Measurements from ENCODE around the gene BMP7. TPM values are rescaled to one million over a fixed set of nuclear protein-coding genes. Genes with fewer than 3 reads are reported as not detected.

BMP7 gene
- total RNA-seq, 1 donor from 2014 or later = 3.7 TPM

GRCh38 chr20:57153238-57153905 lies 113.1 kb downstream of the BMP7 start:
- H3K9ac ChIP-seq (ENCODE audit: low read depth in 1 of 3, low read length in 3 of 3) = no peak overlapping the region
- H3K36me3 ChIP-seq (ENCODE audit: control insufficient read depth in 3 of 3, insufficient read depth in 3 of 3, low read length in 3 of 3) = no peaks in the 10 kb centered on the region
- no peak overlapping the region for H3K27ac ChIP-seq (ENCODE audit: low read depth, low read length)
- no peak overlapping the region for H3K4me3 ChIP-seq (ENCODE audit: low read length in 3 of 3)
- no peaks in the 10 kb centered on the region for H3K9me3 ChIP-seq (ENCODE audit: control insufficient read depth in 3 of 3, low read length in 3 of 3)
- H3K4me1 ChIP-seq (ENCODE audit: control insufficient read depth in 3 of 3, insufficient read depth in 3 of 3, low read length in 3 of 3) = no peaks in the 10 kb centered on the region
- peaks cover 0 to 12% (median under 1%) of the 10 kb centered on the region in 3 donors for H3K27me3 ChIP-seq (ENCODE audit: control insufficient read depth in 3 of 3, insufficient read depth in 3 of 3, low read length in 3 of 3)

- H3K27ac ChIP-seq (ENCODE audit: low read depth, low read length) = no peak overlapping the region
- H3K9me3 ChIP-seq (ENCODE audit: control insufficient read depth in 3 of 3, low read length in 3 of 3) = no peaks in the 10 kb centered on the region
- H3K4me1 ChIP-seq (ENCODE audit: control insufficient read depth in 3 of 3, insufficient read depth in 3 of 3, low read length in 3 of 3) = no peaks in the 10 kb centered on the region
- no peaks in the 10 kb centered on the region for H3K36me3 ChIP-seq (ENCODE audit: control insufficient read depth in 3 of 3, insufficient read depth in 3 of 3, low read length in 3 of 3)
- no peak overlapping the region for H3K9ac ChIP-seq (ENCODE audit: low read depth in 1 of 3, low read length in 3 of 3)
- H3K4me3 ChIP-seq (ENCODE audit: low read length in 3 of 3) = no peak overlapping the region
- H3K27me3 ChIP-seq (ENCODE audit: control insufficient read depth in 3 of 3, insufficient read depth in 3 of 3, low read length in 3 of 3) = peaks cover 0 to 18% (median 9%) of the 10 kb centered on the region in 3 donors
Observed at GRCh38 chr20:57152557-57152956, 113.9 kb downstream of the BMP7 start.

GRCh38 chr20:57150559-57150958 lies 115.9 kb downstream of the BMP7 start:
- H3K36me3 ChIP-seq (ENCODE audit: control insufficient read depth in 3 of 3, insufficient read depth in 3 of 3, low read length in 3 of 3) = no peaks in the 10 kb centered on the region
- no peak overlapping the region for H3K4me3 ChIP-seq (ENCODE audit: low read length in 3 of 3)
- no peak overlapping the region for H3K27ac ChIP-seq (ENCODE audit: low read depth, low read length)
- H3K9ac ChIP-seq (ENCODE audit: low read depth in 1 of 3, low read length in 3 of 3) = no peak overlapping the region
- peaks cover under 1 to 29% (median 16%) of the 10 kb centered on the region in 3 donors for H3K27me3 ChIP-seq (ENCODE audit: control insufficient read depth in 3 of 3, insufficient read depth in 3 of 3, low read length in 3 of 3)
- no peaks in the 10 kb centered on the region for H3K9me3 ChIP-seq (ENCODE audit: control insufficient read depth in 3 of 3, low read length in 3 of 3)
- H3K4me1 ChIP-seq (ENCODE audit: control insufficient read depth in 3 of 3, insufficient read depth in 3 of 3, low read length in 3 of 3) = no peaks in the 10 kb centered on the region

- Histone ChIP-seq H3K27me3 (ENCODE audit: control insufficient read depth in 3 of 3, insufficient read depth in 3 of 3, low read length in 3 of 3) (peaks cover 5 to 31% (median 16%) of the 10 kb centered on the region in 3 donors), H3K27ac (ENCODE audit: low read depth, low read length) (no peak overlapping the region), H3K9me3 (ENCODE audit: control insufficient read depth in 3 of 3, low read length in 3 of 3) (no peaks in the 10 kb centered on the region), H3K9ac (ENCODE audit: low read depth in 1 of 3, low read length in 3 of 3) (no peak overlapping the region), H3K4me3 (ENCODE audit: low read length in 3 of 3) (no peak overlapping the region), H3K4me1 (ENCODE audit: control insufficient read depth in 3 of 3, insufficient read depth in 3 of 3, low read length in 3 of 3) (no peaks in the 10 kb centered on the region), H3K36me3 (ENCODE audit: control insufficient read depth in 3 of 3, insufficient read depth in 3 of 3, low read length in 3 of 3) (no peaks in the 10 kb centered on the region)
Observed at GRCh38 chr20:57148263-57148662, 118.2 kb downstream of the BMP7 start.

- H3K27me3 ChIP-seq (ENCODE audit: control insufficient read depth in 3 of 3, insufficient read depth in 3 of 3, low read length in 3 of 3) = peaks cover 13 to 40% (median 25%) of the 10 kb centered on the region in 3 donors
- no peak overlapping the region for H3K4me3 ChIP-seq (ENCODE audit: low read length in 3 of 3)
- H3K36me3 ChIP-seq (ENCODE audit: control insufficient read depth in 3 of 3, insufficient read depth in 3 of 3, low read length in 3 of 3) = no peaks in the 10 kb centered on the region
- H3K4me1 ChIP-seq (ENCODE audit: control insufficient read depth in 3 of 3, insufficient read depth in 3 of 3, low read length in 3 of 3) = no peaks in the 10 kb centered on the region
- no peak overlapping the region for H3K27ac ChIP-seq (ENCODE audit: low read depth, low read length)
- H3K9me3 ChIP-seq (ENCODE audit: control insufficient read depth in 3 of 3, low read length in 3 of 3) = no peaks in the 10 kb centered on the region
- no peak overlapping the region for H3K9ac ChIP-seq (ENCODE audit: low read depth in 1 of 3, low read length in 3 of 3)
Observed at GRCh38 chr20:57147185-57147584, 119.3 kb downstream of the BMP7 start.

GRCh38 chr20:57146155-57146554 lies 120.3 kb downstream of the BMP7 start:
- H3K27ac ChIP-seq (ENCODE audit: low read depth, low read length) = no peak overlapping the region
- no peaks in the 10 kb centered on the region for H3K9me3 ChIP-seq (ENCODE audit: control insufficient read depth in 3 of 3, low read length in 3 of 3)
- H3K4me1 ChIP-seq (ENCODE audit: control insufficient read depth in 3 of 3, insufficient read depth in 3 of 3, low read length in 3 of 3) = no peaks in the 10 kb centered on the region
- no peak overlapping the region for H3K9ac ChIP-seq (ENCODE audit: low read depth in 1 of 3, low read length in 3 of 3)
- no peaks in the 10 kb centered on the region for H3K36me3 ChIP-seq (ENCODE audit: control insufficient read depth in 3 of 3, insufficient read depth in 3 of 3, low read length in 3 of 3)
- H3K27me3 ChIP-seq (ENCODE audit: control insufficient read depth in 3 of 3, insufficient read depth in 3 of 3, low read length in 3 of 3) = peaks cover 13 to 39% (median 25%) of the 10 kb centered on the region in 3 donors
- no peak overlapping the region for H3K4me3 ChIP-seq (ENCODE audit: low read length in 3 of 3)

- no peak overlapping the region for H3K4me3 ChIP-seq (ENCODE audit: low read length in 3 of 3)
- H3K27ac ChIP-seq (ENCODE audit: low read depth, low read length) = no peak overlapping the region
- no peaks in the 10 kb centered on the region for H3K36me3 ChIP-seq (ENCODE audit: control insufficient read depth in 3 of 3, insufficient read depth in 3 of 3, low read length in 3 of 3)
- H3K4me1 ChIP-seq (ENCODE audit: control insufficient read depth in 3 of 3, insufficient read depth in 3 of 3, low read length in 3 of 3) = no peaks in the 10 kb centered on the region
- no peak overlapping the region for H3K9ac ChIP-seq (ENCODE audit: low read depth in 1 of 3, low read length in 3 of 3)
- H3K27me3 ChIP-seq (ENCODE audit: control insufficient read depth in 3 of 3, insufficient read depth in 3 of 3, low read length in 3 of 3) = peaks cover 13 to 40% (median 25%) of the 10 kb centered on the region in 3 donors
- no peaks in the 10 kb centered on the region for H3K9me3 ChIP-seq (ENCODE audit: control insufficient read depth in 3 of 3, low read length in 3 of 3)
Observed at GRCh38 chr20:57145089-57145631, 121.3 kb downstream of the BMP7 start.

GRCh38 chr20:57143173-57143572 lies 123.3 kb downstream of the BMP7 start:
- H3K4me1 ChIP-seq (ENCODE audit: control insufficient read depth in 3 of 3, insufficient read depth in 3 of 3, low read length in 3 of 3) = no peaks in the 10 kb centered on the region
- H3K36me3 ChIP-seq (ENCODE audit: control insufficient read depth in 3 of 3, insufficient read depth in 3 of 3, low read length in 3 of 3) = no peaks in the 10 kb centered on the region
- H3K9ac ChIP-seq (ENCODE audit: low read depth in 1 of 3, low read length in 3 of 3) = no peak overlapping the region
- H3K4me3 ChIP-seq (ENCODE audit: low read length in 3 of 3) = no peak overlapping the region
- H3K27ac ChIP-seq (ENCODE audit: low read depth, low read length) = no peak overlapping the region
- H3K9me3 ChIP-seq (ENCODE audit: control insufficient read depth in 3 of 3, low read length in 3 of 3) = no peaks in the 10 kb centered on the region
- peaks cover 13 to 28% (median 22%) of the 10 kb centered on the region in 3 donors for H3K27me3 ChIP-seq (ENCODE audit: control insufficient read depth in 3 of 3, insufficient read depth in 3 of 3, low read length in 3 of 3)

- H3K4me3 ChIP-seq (ENCODE audit: low read length in 3 of 3) = no peak overlapping the region
- peaks cover 13 to 28% (median 17%) of the 10 kb centered on the region in 3 donors for H3K27me3 ChIP-seq (ENCODE audit: control insufficient read depth in 3 of 3, insufficient read depth in 3 of 3, low read length in 3 of 3)
- H3K9ac ChIP-seq (ENCODE audit: low read depth in 1 of 3, low read length in 3 of 3) = no peak overlapping the region
Observed at GRCh38 chr20:57142667-57143066, 123.8 kb downstream of the BMP7 start.

GRCh38 chr20:57141492-57141891 lies 124.9 kb downstream of the BMP7 start:
- H3K4me3 ChIP-seq (ENCODE audit: low read length in 3 of 3) = no peak overlapping the region
- no peaks in the 10 kb centered on the region for H3K4me1 ChIP-seq (ENCODE audit: control insufficient read depth in 3 of 3, insufficient read depth in 3 of 3, low read length in 3 of 3)
- no peaks in the 10 kb centered on the region for H3K9me3 ChIP-seq (ENCODE audit: control insufficient read depth in 3 of 3, low read length in 3 of 3)
- H3K27me3 ChIP-seq (ENCODE audit: control insufficient read depth in 3 of 3, insufficient read depth in 3 of 3, low read length in 3 of 3) = peaks cover 10 to 17% (median 13%) of the 10 kb centered on the region in 3 donors
- H3K36me3 ChIP-seq (ENCODE audit: control insufficient read depth in 3 of 3, insufficient read depth in 3 of 3, low read length in 3 of 3) = no peaks in the 10 kb centered on the region
- H3K9ac ChIP-seq (ENCODE audit: low read depth in 1 of 3, low read length in 3 of 3) = no peak overlapping the region
- H3K27ac ChIP-seq (ENCODE audit: low read depth, low read length) = no peak overlapping the region

More at GRCh38 chr20:57142667-57143066, 123.8 kb downstream of the BMP7 start:
- Histone ChIP-seq H3K9me3 (ENCODE audit: control insufficient read depth in 3 of 3, low read length in 3 of 3) (no peaks in the 10 kb centered on the region), H3K36me3 (ENCODE audit: control insufficient read depth in 3 of 3, insufficient read depth in 3 of 3, low read length in 3 of 3) (no peaks in the 10 kb centered on the region), H3K27ac (ENCODE audit: low read depth, low read length) (no peak overlapping the region), H3K4me1 (ENCODE audit: control insufficient read depth in 3 of 3, insufficient read depth in 3 of 3, low read length in 3 of 3) (no peaks in the 10 kb centered on the region)
